HEK293 (cell line): Measurements from ENCODE around the gene CENPP.
A peak's percentile ranks its signal among the peaks of the same experiment; 100 is the strongest.

Experiments
- CTCF ChIA-PET: fragments of 350-600 bp; formaldehyde crosslinking; extraction: SDS; loops from one replicate; lab custom pipeline; 2021; ENCODE audit warnings: antibody characterized with exemption; lab: Yijun Ruan, JAX
- POLR2A ChIA-PET: fragments of 300-600 bp; formaldehyde crosslinking; extraction: SDS; loops from one replicate; lab custom pipeline; 2020; ENCODE audit warnings: antibody characterized with exemption, inconsistent platforms; lab: Yijun Ruan, JAX
- H3K27ac ChIP-seq: fragments of 200-500 bp; sonication (Bioruptor generic); 2 replicates; pipeline ENCODE4 v1.5.1; 2014; ENCODE audit warnings: low read depth, low read length, control low read depth, inconsistent platforms; ENCODE audit errors: extremely low read depth
- H3K36me3 ChIP-seq, 2 experiments: fragments of 200-500 bp in 1 of 2; sonication (Bioruptor generic) in 1 of 2; 1 replicate in 1 of 2; 2 replicates in 1 of 2; pipeline ENCODE4 v1.5.1; 2014 to 2017; ENCODE audit warnings: inconsistent platforms in 2 of 2, low read length in 2 of 2; ENCODE audit not compliant: control insufficient read depth in 2 of 2, insufficient read depth in 1 of 2
- H3K4me1 ChIP-seq: fragments of 200-500 bp; sonication (Bioruptor generic); 2 replicates; pipeline ENCODE4 v1.5.1; 2014; ENCODE audit warnings: mild to moderate bottlenecking, low read length, inconsistent platforms; ENCODE audit not compliant: control insufficient read depth, insufficient read depth
- H3K4me3 ChIP-seq: 2 replicates; pipeline ENCODE4 v1.5.1; 2011; ENCODE audit warnings: low read depth, mild to moderate bottlenecking, control low read depth, low read length, moderate library complexity
- H3K9me3 ChIP-seq: fragments of 200-500 bp; sonication (Bioruptor generic); 2 replicates; pipeline ENCODE4 v1.5.1; 2014; ENCODE audit warnings: low read depth, low read length, inconsistent platforms; ENCODE audit not compliant: control insufficient read depth, insufficient read depth
- BCL11B ChIP-seq: fragments of 450-650 bp; formaldehyde crosslinking; IDR thresholded peaks from 2 replicates; pipeline ENCODE4 v1.5.1; 2016; ENCODE audit warnings: low read depth, missing biosample characterization, missing genetic modification characterization
- EGR2 ChIP-seq: fragments of 450-650 bp; formaldehyde crosslinking; IDR thresholded peaks from 2 replicates; pipeline ENCODE4 v1.5.1; 2016; ENCODE audit warnings: low read depth, missing biosample characterization, missing genetic modification characterization
- KLF17 ChIP-seq: fragments of 450-650 bp; formaldehyde crosslinking; IDR thresholded peaks from 2 replicates; pipeline ENCODE4 v1.5.1; 2016; ENCODE audit warnings: missing biosample characterization, missing genetic modification characterization
- KLF7 ChIP-seq: fragments of 450-650 bp; formaldehyde crosslinking; IDR thresholded peaks from 2 replicates; pipeline ENCODE4 v1.5.1; 2016; ENCODE audit warnings: missing biosample characterization, missing genetic modification characterization, borderline replicate concordance
- MYNN ChIP-seq: fragments of 450-650 bp; formaldehyde crosslinking; IDR thresholded peaks from 2 replicates; pipeline ENCODE4 v1.5.1; 2016; ENCODE audit warnings: missing biosample characterization, missing genetic modification characterization, borderline replicate concordance
- PRDM6 ChIP-seq: fragments of 450-650 bp; formaldehyde crosslinking; IDR thresholded peaks from 2 replicates; pipeline ENCODE4 v1.5.1; 2017; ENCODE audit warnings: missing biosample characterization, missing genetic modification characterization
- TCF7L2 ChIP-seq: IDR thresholded peaks from 2 replicates; pipeline ENCODE4 v1.6.1; 2011; ENCODE audit warnings: low read depth, mild to moderate bottlenecking, inconsistent platforms, low read length, moderate library complexity, borderline replicate concordance
- WT1 ChIP-seq: fragments of 450-650 bp; formaldehyde crosslinking; IDR thresholded peaks from 2 replicates; pipeline ENCODE4 v1.5.1; 2016; ENCODE audit warnings: missing biosample characterization, missing genetic modification characterization
- ZBTB17 ChIP-seq: fragments of 450-650 bp; formaldehyde crosslinking; IDR thresholded peaks from 2 replicates; pipeline ENCODE4 v1.5.1; 2016; ENCODE audit warnings: missing biosample characterization, missing genetic modification characterization
- ZBTB26 ChIP-seq: fragments of 450-650 bp; formaldehyde crosslinking; optimal IDR thresholded peaks from 2 replicates; pipeline ENCODE3; 2016; ENCODE audit warnings: missing biosample characterization, mild to moderate bottlenecking, missing genetic modification characterization
- ZBTB6 ChIP-seq: fragments of 450-650 bp; formaldehyde crosslinking; IDR thresholded peaks from 2 replicates; pipeline ENCODE4 v1.5.1; 2017; ENCODE audit warnings: missing biosample characterization, missing genetic modification characterization
- ZNF138 ChIP-seq: fragments of 450-650 bp; formaldehyde crosslinking; IDR thresholded peaks from 2 replicates; pipeline ENCODE4 v1.5.1; 2016; ENCODE audit warnings: missing biosample characterization, missing genetic modification characterization, borderline replicate concordance
- ZNF24 ChIP-seq: fragments of 450-650 bp; formaldehyde crosslinking; IDR thresholded peaks from 2 replicates; pipeline ENCODE4 v1.5.1; 2016; ENCODE audit warnings: missing biosample characterization, missing genetic modification characterization
- ZNF341 ChIP-seq: fragments of 450-650 bp; formaldehyde crosslinking; IDR thresholded peaks from 2 replicates; pipeline ENCODE4; 2016; ENCODE audit warnings: low read depth, missing biosample characterization, missing genetic modification characterization
- ZNF433 ChIP-seq: fragments of 450-650 bp; formaldehyde crosslinking; IDR thresholded peaks from 2 replicates; pipeline ENCODE4 v1.5.1; 2016; ENCODE audit warnings: missing biosample characterization, missing genetic modification characterization, low read depth
- ZNF518A ChIP-seq: fragments of 450-650 bp; formaldehyde crosslinking; conservative IDR thresholded peaks from 2 replicates; pipeline ENCODE4 v1.5.1; 2016; ENCODE audit warnings: low read depth, missing biosample characterization, missing genetic modification characterization
- ZNF639 ChIP-seq: fragments of 450-650 bp; formaldehyde crosslinking; IDR thresholded peaks from 2 replicates; pipeline ENCODE4 v1.5.1; 2016; ENCODE audit warnings: missing biosample characterization, missing genetic modification characterization
- ZNF707 ChIP-seq: fragments of 450-650 bp; formaldehyde crosslinking; IDR thresholded peaks from 2 replicates; pipeline ENCODE4 v1.5.1; 2016; ENCODE audit warnings: missing biosample characterization, missing genetic modification characterization

The CENPP gene

GRCh38 chr9:92439921-92440750 lies 114.4 kb downstream of the CENPP start (continued):
- TF ChIP-seq ZNF518A (tag by site-specific recombination) (peak; percentile 82), ZNF639 (tag by site-specific recombination) (0 out of 2 replicates have a peak, but pooled peaks have one; percentile 45), ZNF24 (tag by site-specific recombination) (no peak), ZNF707 (tag by site-specific recombination) (no peak), EGR2 (tag by site-specific recombination) (no peak), BCL11B (no peak), KLF7 (tag by site-specific recombination) (no peak)
- TF ChIP-seq, all 188 proteins: peak for 24

- Histone ChIP-seq H3K9me3 (no peaks in the 10 kb centered on the region), H3K4me3 (no peak overlapping the region), H3K4me1 (no peaks in the 10 kb centered on the region), H3K36me3 (no peaks in the 10 kb centered on the region), H3K27ac (no peak overlapping the region)
- POLR2A ChIA-PET = no interaction called here
- TF ChIP-seq ZNF433 (tag by site-specific recombination) (no peak), TCF7L2 (no peak), KLF17 (tag by site-specific recombination) (no peak), ZNF341 (tag by site-specific recombination) (no peak), ZNF138 (tag by site-specific recombination) (no peak), PRDM6 (no peak), ZBTB26 (tag by site-specific recombination) (no peak), ZBTB6 (no peak), WT1 (tag by site-specific recombination) (no peak), MYNN (tag by site-specific recombination) (no peak), ZBTB17 (tag by site-specific recombination) (no peak), ZNF639 (tag by site-specific recombination) (no peak)
- CTCF ChIA-PET = interaction anchor here (0.9 to 2.5 kb wide), 3 partner anchors 14 to 302 kb away, joined by 3 to 15 read pairs (median 4); no protein-coding TSS in a partner anchor
Observed at GRCh38 chr9:92440751-92441046, 114.9 kb downstream of the CENPP start.
